RWPE2 (cell line): ENCODE data around the gene CHRM1.

Experiments
- ATAC-seq: fragments of 200-7000 bp; cut with Tn5 transposase; 3 replicates; pipeline ENCODE4 v1.9.1; 2021; ENCODE audit warnings: low read depth
- DNase-seq: peaks from one replicate; pipeline ENCODE4 v3.0.0-alpha.2; 2020; ENCODE audit warnings: low spot score
- H3K27ac ChIP-seq: fragments of 450-650 bp; 2 replicates; pipeline ENCODE4 v1.5.1; 2017; ENCODE audit warnings: mild to moderate bottlenecking; ENCODE audit not compliant: poor library complexity, severe bottlenecking
- H3K27me3 ChIP-seq: fragments of 250-450 bp; sonication (Bioruptor Pico); 2 replicates; pipeline ENCODE4 v1.5.1; 2021; ENCODE audit warnings: mild to moderate bottlenecking, moderate library complexity; ENCODE audit not compliant: insufficient read depth, poor library complexity, severe bottlenecking
- H3K36me3 ChIP-seq: fragments of 250-450 bp; sonication (Bioruptor Pico); 2 replicates; pipeline ENCODE4 v1.5.1; 2020; ENCODE audit warnings: low read depth, mild to moderate bottlenecking, moderate library complexity
- H3K4me1 ChIP-seq: fragments of 250-450 bp; sonication (Bioruptor Pico); 2 replicates; pipeline ENCODE4 v1.5.1; 2021; ENCODE audit warnings: mild to moderate bottlenecking, moderate library complexity; ENCODE audit not compliant: insufficient read depth, poor library complexity, severe bottlenecking
- H3K4me3 ChIP-seq: fragments of 250-450 bp; sonication (Bioruptor Pico); 2 replicates; pipeline ENCODE4 v1.5.1; 2021; ENCODE audit warnings: mild to moderate bottlenecking, moderate library complexity; ENCODE audit not compliant: severe bottlenecking
- H3K9me3 ChIP-seq: fragments of 250-450 bp; sonication (Bioruptor Pico); 2 replicates; pipeline ENCODE4 v1.5.1; 2021; ENCODE audit warnings: mild to moderate bottlenecking, moderate library complexity; ENCODE audit not compliant: severe bottlenecking
- TF ChIP-seq, protein P1 (sequence below): fragments of 450-650 bp; IDR thresholded peaks from one replicate; pipeline ENCODE4 v1.5.1; 2017; ENCODE audit warnings: mild to moderate bottlenecking, moderate library complexity; ENCODE audit not compliant: poor library complexity, severe bottlenecking

Gene CHRM1

DNA sequence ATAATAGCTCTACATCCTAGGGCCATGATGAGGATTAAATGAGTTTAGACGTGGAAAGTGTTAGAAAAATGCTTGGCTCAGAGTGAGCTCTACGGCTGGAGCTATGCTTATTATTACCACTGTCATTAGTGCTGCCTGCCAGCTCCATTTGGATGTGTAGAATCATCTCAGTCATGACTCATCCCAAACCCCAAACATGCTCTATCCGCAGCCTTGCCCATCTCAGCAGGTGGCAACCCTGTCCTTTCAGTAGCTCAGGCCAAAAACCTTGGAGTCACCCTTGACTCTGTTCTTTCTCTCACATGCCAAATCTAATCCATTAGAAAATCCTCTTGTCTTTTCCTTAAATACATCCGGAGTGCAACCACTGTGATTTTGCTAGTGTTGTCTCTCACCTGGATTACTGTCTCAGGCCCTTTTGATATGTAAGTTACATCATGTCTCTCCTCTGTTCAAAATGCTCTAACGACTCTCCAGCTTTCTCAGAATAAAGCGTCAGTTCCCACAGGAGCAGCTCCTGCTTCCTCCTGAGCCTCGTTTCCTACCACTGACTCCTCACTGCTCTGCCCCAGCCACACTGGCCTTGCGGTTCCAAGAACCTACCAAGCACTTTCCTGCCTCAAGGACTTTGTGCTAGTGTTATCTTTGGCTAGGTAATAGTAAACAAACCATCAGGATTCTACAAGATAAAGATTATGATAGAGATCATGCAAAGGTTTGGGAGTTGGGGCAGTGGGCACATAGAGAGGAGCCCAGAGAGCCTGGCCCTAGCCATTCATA is 10.5 kb upstream of the CHRM1 start:
- H3K4me3 ChIP-seq = no peak overlapping the region
- H3K4me1 ChIP-seq = no peaks in the 10 kb centered on the region
- TF ChIP-seq, protein P1, sequence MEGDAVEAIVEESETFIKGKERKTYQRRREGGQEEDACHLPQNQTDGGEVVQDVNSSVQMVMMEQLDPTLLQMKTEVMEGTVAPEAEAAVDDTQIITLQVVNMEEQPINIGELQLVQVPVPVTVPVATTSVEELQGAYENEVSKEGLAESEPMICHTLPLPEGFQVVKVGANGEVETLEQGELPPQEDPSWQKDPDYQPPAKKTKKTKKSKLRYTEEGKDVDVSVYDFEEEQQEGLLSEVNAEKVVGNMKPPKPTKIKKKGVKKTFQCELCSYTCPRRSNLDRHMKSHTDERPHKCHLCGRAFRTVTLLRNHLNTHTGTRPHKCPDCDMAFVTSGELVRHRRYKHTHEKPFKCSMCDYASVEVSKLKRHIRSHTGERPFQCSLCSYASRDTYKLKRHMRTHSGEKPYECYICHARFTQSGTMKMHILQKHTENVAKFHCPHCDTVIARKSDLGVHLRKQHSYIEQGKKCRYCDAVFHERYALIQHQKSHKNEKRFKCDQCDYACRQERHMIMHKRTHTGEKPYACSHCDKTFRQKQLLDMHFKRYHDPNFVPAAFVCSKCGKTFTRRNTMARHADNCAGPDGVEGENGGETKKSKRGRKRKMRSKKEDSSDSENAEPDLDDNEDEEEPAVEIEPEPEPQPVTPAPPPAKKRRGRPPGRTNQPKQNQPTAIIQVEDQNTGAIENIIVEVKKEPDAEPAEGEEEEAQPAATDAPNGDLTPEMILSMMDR = no peak
- DNase-seq = no peak
- peaks cover 10% of the 10 kb centered on the region for H3K27me3 ChIP-seq
- no peaks in the 10 kb centered on the region for H3K36me3 ChIP-seq
- no peak for ATAC-seq
- no peaks in the 10 kb centered on the region for H3K9me3 ChIP-seq
- H3K27ac ChIP-seq = no peak overlapping the region

DNA sequence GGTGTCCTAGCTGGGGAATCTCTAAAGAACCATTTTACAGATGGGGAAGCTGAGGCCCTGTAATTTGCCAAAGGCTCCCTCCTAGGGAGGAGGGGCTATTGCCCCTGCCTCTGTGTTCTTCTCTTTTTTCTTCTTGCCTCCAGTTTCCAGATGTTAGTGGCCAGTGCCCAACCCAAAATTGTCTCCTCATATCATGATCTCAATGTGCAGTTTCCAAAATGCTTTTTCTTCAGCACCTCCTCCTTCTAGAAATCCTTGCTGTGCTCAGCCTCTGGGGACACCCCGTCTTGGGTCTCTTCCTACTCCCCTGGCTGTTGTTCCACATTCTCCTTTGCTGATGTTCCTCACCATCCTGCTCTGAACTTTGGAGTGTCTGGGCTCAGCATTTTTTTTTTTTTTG is 9.5 kb upstream of the CHRM1 start:
- peaks cover 21% of the 10 kb centered on the region for H3K27me3 ChIP-seq
- no peak for ATAC-seq
- H3K4me1 ChIP-seq = no peaks in the 10 kb centered on the region
- no peaks in the 10 kb centered on the region for H3K9me3 ChIP-seq
- DNase-seq = no peak
- no peaks in the 10 kb centered on the region for H3K36me3 ChIP-seq
- no peak overlapping the region for H3K4me3 ChIP-seq
- H3K27ac ChIP-seq = no peak overlapping the region
- TF ChIP-seq, protein P1 = no peak

DNA sequence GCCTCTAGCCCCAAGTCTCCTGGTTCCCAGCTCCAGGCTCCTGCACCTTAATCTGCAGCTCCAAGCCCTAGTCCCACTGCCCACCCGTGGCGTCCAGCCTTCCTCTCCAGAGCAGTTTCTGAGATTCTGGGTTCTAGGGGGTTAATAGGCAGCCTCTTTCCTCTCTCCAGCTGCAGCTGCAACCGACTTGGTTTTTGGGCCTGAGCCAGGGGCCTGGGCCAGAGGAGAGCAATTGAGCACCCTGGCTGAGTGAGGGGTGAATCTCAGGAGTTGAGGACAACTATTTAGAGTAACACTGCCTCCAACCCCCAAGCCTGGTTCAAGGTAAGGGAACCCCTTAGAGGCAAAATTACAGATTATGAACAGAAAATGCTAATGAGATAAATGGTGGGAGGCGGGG is 9.0 kb upstream of the CHRM1 start:
- no peak overlapping the region for H3K27ac ChIP-seq
- H3K4me1 ChIP-seq = no peaks in the 10 kb centered on the region
- no peaks in the 10 kb centered on the region for H3K9me3 ChIP-seq
- no peaks in the 10 kb centered on the region for H3K36me3 ChIP-seq
- TF ChIP-seq, protein P1 = no peak
- H3K4me3 ChIP-seq = no peak overlapping the region
- ATAC-seq = no peak
- H3K27me3 ChIP-seq = peaks cover 26% of the 10 kb centered on the region
- no peak for DNase-seq

DNA sequence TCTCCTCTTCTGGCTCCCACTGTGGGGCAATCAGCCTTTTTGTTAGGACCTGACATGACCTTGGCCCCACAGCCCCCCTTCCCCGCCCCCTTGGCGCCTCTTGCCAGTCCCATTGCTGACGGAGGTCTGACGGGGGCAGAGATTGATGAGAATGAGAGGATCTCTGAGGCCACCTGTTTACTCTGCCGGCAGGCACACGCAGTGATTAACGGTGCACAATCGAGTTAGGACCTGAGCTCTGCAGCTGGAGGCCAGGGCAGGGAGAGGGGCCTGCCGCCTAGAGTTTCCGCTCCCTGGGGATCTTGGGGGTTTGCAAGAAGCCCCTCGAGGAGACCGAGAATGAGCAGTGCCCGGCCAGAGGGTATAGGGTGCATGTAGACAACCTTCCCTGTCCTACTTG is 6.8 kb upstream of the CHRM1 start:
- H3K27ac ChIP-seq = no peak overlapping the region
- DNase-seq (no peak), ATAC-seq (no peak)
- H3K4me3 ChIP-seq = no peak overlapping the region
- H3K27me3 ChIP-seq = peaks cover 47% of the 10 kb centered on the region
- H3K36me3 ChIP-seq = no peaks in the 10 kb centered on the region
- H3K9me3 ChIP-seq = no peaks in the 10 kb centered on the region
- TF ChIP-seq, protein P1 = no peak
- no peaks in the 10 kb centered on the region for H3K4me1 ChIP-seq
